HL-60/S4 treated with retinoic acid at 250 ng/mL for 4 days and 3 days (cell line): Measurements from ENCODE around the gene GABBR2.
"Not testable (repeated sequence)": the region's sequence is repeated elsewhere in the genome, so short reads cannot be mapped to it uniquely, and the experiment has no call there.

Experiments used
- in situ Hi-C: fragments of 300-500 bp; cut with MboI; formaldehyde crosslinking; loops from 2 replicates; pipeline ENCODE4 v1.7.0; 2022; ENCODE audit warnings: low sequenced_read_pairs

Gene GABBR2

GRCh38 chr9:98314381-98315066, 394.2 kb downstream of the GABBR2 start:
- in situ Hi-C loops: no loop called here

DNA sequence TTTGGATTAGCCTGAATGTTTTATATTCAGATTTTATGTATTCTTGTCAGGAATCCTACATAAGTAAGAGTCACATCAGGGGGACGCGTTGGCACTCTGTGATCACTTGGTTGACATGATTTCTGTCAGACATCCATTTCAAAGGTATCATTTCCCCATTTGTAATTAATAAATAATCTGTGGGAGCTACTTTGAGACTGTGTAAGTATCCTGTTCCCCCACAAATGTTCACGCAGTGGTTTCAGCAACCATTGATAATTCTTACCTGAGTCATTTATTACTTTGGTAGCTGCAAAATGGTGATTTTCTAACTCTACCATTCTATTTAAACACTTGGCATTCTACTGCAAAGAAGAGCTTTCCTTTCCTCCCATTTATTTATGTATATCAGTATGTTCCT, 396.4 kb downstream of the GABBR2 start:
- in situ Hi-C loops: no loop called here

- in situ Hi-C loops: no loop called here
Observed at GRCh38 chr9:98311541-98311940, 397.2 kb downstream of the GABBR2 start.

DNA sequence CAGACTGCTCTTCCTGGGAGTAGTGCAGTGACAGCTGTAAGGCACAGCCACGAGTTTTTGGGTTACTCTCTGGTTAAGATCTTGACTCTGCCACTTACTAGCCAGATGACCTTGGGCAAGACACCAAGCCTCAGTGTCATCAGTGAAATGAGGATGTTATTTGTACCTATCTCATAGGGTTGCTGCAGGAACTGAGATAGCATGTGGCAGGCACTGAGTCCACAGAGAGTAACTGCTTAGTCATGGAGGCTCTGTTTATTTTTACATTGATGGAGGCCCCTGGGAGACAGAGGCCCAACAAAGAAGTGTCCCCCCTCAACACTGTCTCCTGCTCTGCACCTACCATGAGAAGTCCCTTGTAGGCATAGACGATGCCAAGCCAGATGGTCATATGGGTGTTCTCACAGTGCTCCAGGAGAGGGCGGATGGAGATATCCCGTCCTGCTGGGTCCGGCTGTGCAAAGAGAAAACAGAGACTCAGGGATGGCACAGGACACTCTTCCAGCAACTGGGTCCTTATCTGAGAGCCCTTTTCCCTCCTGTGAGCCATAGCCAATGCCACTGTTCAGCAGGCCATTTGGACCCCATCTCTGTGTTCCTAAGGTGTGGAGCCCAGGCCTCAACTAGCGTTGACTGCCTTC, 397.9 kb downstream of the GABBR2 start:
- in situ Hi-C loops: no loop called here

GRCh38 chr9:98306384-98307145, 402.2 kb downstream of the GABBR2 start:
- in situ Hi-C loops: no loop called here

GRCh38 chr9:98304381-98304780, 404.4 kb downstream of the GABBR2 start:
- in situ Hi-C loops: no loop called here

DNA sequence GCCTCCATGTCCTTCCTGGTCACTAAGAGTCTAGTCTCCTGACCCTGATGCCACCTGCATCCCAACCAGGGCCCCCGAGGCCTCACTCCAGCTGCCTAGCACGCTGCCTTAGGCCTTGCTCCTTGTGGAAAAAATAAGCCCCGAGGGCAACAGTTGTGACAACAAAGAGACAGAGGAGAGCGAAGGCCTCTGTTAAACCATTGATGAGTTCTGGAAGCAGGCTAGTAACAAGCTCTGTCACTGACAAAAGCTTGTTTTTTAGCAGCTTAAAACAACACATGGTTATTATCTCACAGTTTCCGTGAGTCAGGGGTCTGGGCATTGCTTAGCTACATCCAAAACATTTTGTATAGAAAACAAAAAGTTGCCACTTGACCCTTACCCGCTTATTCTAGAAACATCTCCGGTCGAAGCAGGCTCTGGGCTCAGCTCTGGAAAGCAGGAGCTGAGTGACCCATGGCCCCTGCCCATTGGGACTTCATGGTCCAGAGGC, 405.1 kb downstream of the GABBR2 start:
- in situ Hi-C loops: no loop called here

DNA sequence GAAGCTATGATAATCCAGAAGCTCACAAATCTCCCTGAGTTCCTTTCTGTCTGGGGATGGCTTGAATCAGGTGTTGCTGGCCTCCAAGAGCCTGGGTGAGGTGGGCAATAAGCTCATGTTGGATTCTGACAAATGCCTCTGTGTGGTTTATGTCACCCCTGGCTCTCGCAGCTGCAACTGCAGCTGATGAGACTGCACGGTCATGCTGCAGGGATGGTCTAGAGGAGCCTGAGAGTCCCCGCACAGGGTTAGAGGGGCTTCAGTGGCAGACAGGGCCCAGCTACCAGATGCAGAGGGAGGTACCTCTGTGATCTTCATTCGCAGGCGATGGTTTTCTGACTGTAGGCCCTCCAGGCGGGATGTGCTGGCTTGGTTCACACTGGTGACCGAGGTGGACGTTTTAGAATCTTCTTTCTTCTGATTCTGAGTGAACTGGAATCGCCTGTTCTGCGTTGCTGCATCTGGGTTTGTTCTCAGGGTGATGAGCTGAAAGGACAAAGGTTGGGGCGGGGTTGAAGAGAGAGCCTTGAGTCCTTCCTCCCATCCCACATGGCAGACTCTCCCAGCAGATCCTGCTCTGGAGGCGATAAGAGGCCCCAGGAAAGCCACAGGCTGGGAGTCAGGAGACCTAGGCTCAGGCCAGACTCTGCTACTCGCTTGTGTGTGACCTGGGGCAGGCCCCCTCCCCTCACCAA, 405.6 kb downstream of the GABBR2 start:
- in situ Hi-C loops: no loop called here

DNA sequence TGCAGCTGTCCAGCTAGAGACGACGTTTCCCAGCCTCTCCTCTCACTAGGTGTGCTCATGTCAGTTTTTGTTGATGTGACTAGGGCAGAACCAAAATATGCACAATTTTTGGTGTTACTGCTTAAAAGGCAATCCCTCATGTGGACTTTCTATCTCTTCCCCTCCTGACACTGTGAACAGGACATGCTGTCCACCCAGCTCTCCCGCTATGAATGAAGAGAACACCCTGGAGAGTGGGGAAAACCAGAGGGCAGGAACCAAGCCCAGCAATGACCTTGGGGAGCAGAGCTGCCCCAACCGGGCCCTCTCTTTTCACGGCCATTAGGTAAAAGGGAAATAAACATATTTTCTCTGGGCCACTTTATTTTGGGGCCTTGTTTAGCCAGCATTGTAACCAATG, 406.6 kb downstream of the GABBR2 start:
- in situ Hi-C loops: no loop called here

GRCh38 chr9:98300611-98301010, 408.1 kb downstream of the GABBR2 start:
- in situ Hi-C loops: no loop called here

DNA sequence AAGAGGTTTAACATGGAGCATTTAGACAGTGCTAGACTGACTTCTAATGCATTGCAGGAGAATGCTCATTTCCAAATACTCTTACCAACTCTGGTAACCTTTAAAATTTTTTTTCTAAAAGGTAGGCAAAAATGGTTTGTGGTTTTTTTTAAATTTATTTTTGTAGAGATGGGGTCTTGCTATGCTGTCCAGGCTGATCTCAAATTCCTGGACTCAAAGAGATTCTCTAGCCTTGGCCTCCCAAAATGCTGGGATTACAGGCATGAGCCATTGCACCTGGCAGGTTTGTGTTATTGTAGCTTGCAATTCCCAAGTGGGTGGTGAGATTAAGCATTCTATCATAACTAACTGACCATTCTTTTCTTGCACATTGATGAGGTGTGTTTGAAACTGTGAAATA, 410.3 kb downstream of the GABBR2 start:
- in situ Hi-C loops: no loop called here

GRCh38 chr9:98295824-98296223, 412.9 kb downstream of the GABBR2 start:
- in situ Hi-C loops: no loop called here

- in situ Hi-C loops: no loop called here
Observed at GRCh38 chr9:98291820-98292219, 416.9 kb downstream of the GABBR2 start.

DNA sequence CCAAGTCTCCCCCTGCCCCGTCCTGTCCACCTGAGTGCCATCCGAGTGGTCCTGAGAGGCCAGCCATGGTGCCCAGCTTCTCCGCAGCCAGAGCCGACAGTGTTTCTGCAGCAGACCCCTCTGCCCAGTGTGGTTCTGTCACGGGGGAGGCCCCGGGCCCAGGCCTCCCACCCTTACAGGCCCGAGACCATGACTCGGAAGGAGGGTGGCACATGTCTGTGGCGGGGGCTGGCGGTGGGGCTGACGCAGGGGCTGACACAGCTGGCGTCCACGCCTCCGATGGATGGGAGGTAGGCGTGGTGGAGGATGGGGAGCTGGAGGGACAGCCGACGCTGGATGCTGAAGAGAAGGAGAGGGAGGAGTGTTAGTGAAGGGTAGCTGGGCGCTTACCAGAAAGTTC, 418.3 kb downstream of the GABBR2 start:
- in situ Hi-C loops: no loop called here

DNA sequence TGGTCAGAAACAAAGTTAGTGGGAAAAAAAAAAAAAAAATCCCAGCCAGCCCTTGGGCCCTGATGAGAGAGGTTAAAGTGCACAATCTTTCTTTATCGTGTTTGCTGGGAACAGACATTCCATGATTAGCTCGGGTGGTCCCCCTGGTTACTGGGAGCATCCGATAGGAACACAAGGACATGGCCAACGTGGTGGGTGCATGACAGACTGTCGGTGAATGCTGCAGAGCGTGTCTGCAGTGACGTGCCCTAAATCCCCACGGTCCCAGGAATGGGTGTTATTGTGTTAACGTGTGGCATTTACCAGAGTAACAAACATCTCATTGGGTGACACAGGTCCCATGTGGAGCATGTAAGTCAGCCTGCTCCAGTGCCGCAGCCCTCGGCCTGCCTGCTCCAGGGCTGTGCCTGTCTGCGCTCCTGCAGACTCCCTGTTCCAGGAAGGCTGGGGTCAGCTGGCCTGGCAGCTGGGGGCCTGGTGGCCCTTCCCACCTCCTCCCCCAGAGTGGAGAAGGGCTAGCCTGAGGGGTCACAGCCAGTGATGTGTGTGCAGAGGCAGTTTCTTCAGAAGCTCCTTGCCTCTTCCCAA, 419.0 kb downstream of the GABBR2 start:
- in situ Hi-C loops: no loop called here

DNA sequence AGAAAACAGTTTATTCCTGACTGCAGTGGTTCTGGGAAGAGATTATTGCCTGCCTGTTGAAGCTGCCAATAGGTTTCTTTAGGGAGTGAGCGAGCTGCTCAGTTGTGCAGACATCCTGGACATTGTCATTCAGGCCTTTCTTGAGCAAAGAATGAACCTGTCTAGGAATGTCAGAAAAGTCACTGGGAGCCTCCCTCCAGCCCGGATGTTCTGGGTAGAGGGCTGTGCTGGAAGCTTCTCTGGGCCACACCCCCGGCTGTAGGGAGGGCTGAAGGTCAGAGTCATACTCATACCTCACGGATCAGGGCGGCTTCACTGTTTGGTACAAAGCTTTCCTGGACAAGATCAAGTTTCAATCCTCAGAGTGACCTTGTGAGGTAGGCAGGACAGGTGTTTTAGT, 419.9 kb downstream of the GABBR2 start:
- in situ Hi-C loops: no loop called here

DNA sequence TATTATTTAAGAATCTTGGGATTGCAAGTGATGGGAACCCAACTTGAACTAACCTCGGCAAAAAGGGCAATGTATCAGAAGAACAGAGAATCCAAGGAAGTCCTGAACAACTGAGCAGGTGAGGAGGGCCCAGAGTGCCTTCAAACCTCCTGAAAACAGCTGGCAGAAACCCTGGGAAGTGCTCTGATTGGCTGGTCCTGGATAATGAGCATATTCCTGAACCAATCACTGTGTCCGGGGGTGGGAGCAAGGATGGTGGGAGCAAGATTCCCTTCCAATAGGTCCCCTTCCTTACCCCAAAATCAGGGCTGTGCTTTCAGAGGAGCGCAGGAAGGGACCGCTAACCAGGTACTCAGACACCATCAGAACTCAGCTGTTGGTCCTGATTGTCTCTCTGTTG, 421.4 kb downstream of the GABBR2 start:
- in situ Hi-C loops: no loop called here

DNA sequence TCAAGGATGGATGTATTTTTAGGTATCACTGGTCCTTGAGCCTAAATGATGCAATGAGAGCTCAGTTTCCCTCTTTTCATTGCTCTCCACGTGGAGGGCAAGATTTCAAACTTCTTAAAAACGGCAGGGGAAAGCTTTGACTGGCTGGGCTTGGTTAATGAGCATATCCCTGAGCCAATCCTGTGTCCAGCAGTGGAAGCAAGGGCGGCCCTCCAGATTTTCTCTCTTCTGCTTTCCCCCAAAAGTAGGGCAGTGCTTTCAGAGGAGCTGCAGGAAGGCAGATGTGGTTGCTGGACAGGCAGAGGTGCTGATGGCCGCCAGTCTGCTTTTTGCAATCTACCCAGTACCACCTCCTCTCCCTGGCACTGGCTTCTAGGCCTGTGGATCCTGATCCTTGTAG, 423.3 kb downstream of the GABBR2 start:
- in situ Hi-C loops: no loop called here

- in situ Hi-C loops: no loop called here
Observed at GRCh38 chr9:98284754-98285153, 424.0 kb downstream of the GABBR2 start.

DNA sequence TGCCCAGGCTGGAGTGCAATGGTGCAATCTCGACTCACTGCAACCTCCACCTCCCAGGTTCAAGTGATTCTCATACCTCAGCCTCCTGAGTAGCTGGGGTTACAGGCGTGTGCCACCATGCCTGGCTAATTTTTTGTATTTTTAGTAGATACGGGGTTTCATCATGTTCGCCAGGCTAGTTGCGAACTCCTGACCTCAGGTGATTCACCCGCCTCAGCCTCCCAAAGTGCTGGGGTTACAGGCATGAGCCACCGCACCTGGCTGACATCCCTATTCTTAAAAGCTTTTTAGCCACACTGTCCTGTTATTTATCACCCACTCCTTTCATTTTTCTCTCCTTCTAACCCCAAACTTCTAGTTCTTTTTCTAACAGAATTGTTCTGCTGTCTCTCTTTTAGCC, 425.6 kb downstream of the GABBR2 start:
- in situ Hi-C loops: not testable (repeated sequence)

GRCh38 chr9:98281281-98281680, 427.5 kb downstream of the GABBR2 start:
- in situ Hi-C loops: no loop called here
